Epithelial cell of esophagus (primary cell): ENCODE data around the gene MYO16.

Experiments used
- DNase-seq: peaks from one replicate; pipeline ENCODE4 v3.0.0; 2010; ENCODE audit warnings: low read depth
- H3K4me3 ChIP-seq: 2 replicates; pipeline ENCODE4 v1.5.1; 2011; ENCODE audit warnings: mild to moderate bottlenecking, low read length, control low read depth
- CTCF ChIP-seq: IDR thresholded peaks from 2 replicates; pipeline ENCODE4 v1.5.1; 2011; ENCODE audit warnings: low read depth, mild to moderate bottlenecking, low read length, control low read depth, inconsistent platforms; ENCODE audit not compliant: insufficient read depth; ENCODE audit errors: missing control alignments

Gene MYO16

GRCh38 chr13:108878732-108879131 lies 249.3 kb downstream of the MYO16 start:
- no peak for TF ChIP-seq CTCF
- no peak for DNase-seq
- H3K4me3 ChIP-seq: no peak overlapping the region

- no peak for DNase-seq
- H3K4me3 ChIP-seq: no peak overlapping the region
- no peak for TF ChIP-seq CTCF
Measured at GRCh38 chr13:108889324-108889984, 260.0 kb downstream of the MYO16 start.

GRCh38 chr13:108895220-108895704 lies 265.9 kb downstream of the MYO16 start:
- H3K4me3 ChIP-seq: no peak overlapping the region
- DNase-seq: peak; percentile 77
- TF ChIP-seq CTCF: peak; percentile 45

- TF ChIP-seq CTCF: no peak
- no peak overlapping the region for H3K4me3 ChIP-seq
- DNase-seq: no peak
Measured at GRCh38 chr13:108897955-108898354, 268.5 kb downstream of the MYO16 start.

GRCh38 chr13:108902405-108903155 lies 273.2 kb downstream of the MYO16 start:
- no peak overlapping the region for H3K4me3 ChIP-seq
- DNase-seq: peak; percentile 72
- no peak for TF ChIP-seq CTCF

- TF ChIP-seq CTCF: no peak
- H3K4me3 ChIP-seq: no peak overlapping the region
- no peak for DNase-seq
Measured at GRCh38 chr13:108903613-108904012, 274.2 kb downstream of the MYO16 start.
